GM19463 (cell line): ENCODE measurements around the gene COIL.
"Not testable (repeated sequence)": the region's sequence is repeated elsewhere in the genome, so short reads cannot be mapped to it uniquely, and the experiment has no call there.

ENCODE experiments used
- ATAC-seq: cut with Tn5 transposase; IDR thresholded peaks from one replicate; pipeline ENCODE4 v1.9.1; 2021; ENCODE audit warnings: mild to moderate bottlenecking, moderate library complexity; ENCODE audit not compliant: unreplicated experiment

The COIL gene

GRCh38 chr17:56979091-56979480, 18.2 kb upstream of the COIL start:
- ATAC-seq = no peak

- ATAC-seq = no peak
Measured at GRCh38 chr17:56978441-56979090, 17.7 kb upstream of the COIL start.

- ATAC-seq = peak; percentile 74
Measured at GRCh38 chr17:56977673-56978395, 17.0 kb upstream of the COIL start, which contains the start of gene SCPEP1. Gene SCPEP1, plus strand, starts transcription at chr17:56978131. Its CDS starts 29 bp downstream, at chr17:56978160.

- ATAC-seq = no peak
Measured at GRCh38 chr17:56976941-56977608, 16.2 kb upstream of the COIL start.

GRCh38 chr17:56975656-56976055, 14.8 kb upstream of the COIL start:
- no peak for ATAC-seq

GRCh38 chr17:56974055-56974454, 13.2 kb upstream of the COIL start:
- no peak for ATAC-seq

- ATAC-seq = no peak
Measured at GRCh38 chr17:56973520-56973919, 12.7 kb upstream of the COIL start.

- ATAC-seq = no peak
Measured at GRCh38 chr17:56972111-56972730, 11.4 kb upstream of the COIL start.

GRCh38 chr17:56970974-56971373, 10.1 kb upstream of the COIL start:
- ATAC-seq = no peak

GRCh38 chr17:56966338-56966737, 5.5 kb upstream of the COIL start:
- ATAC-seq = no peak

- ATAC-seq = not testable (repeated sequence)
Measured at GRCh38 chr17:56965681-56966080, 4.8 kb upstream of the COIL start.

- ATAC-seq = not testable (repeated sequence)
Measured at GRCh38 chr17:56965241-56965640, 4.4 kb upstream of the COIL start.

GRCh38 chr17:56956992-56957391, 3.9 kb downstream of the COIL start:
- no peak for ATAC-seq

GRCh38 chr17:56949595-56949994, 11.3 kb downstream of the COIL start:
- no peak for ATAC-seq

- no peak for ATAC-seq
Measured at GRCh38 chr17:56948491-56948890, 12.4 kb downstream of the COIL start.

GRCh38 chr17:56947741-56948140, 13.1 kb downstream of the COIL start:
- no peak for ATAC-seq

GRCh38 chr17:56945938-56946505, 14.8 kb downstream of the COIL start:
- no peak for ATAC-seq

GRCh38 chr17:56943505-56944125, 17.2 kb downstream of the COIL start:
- no peak for ATAC-seq

GRCh38 chr17:56939869-56940484, 20.9 kb downstream of the COIL start:
- ATAC-seq = no peak

- not testable (repeated sequence) for ATAC-seq
Measured at GRCh38 chr17:56938206-56938605, 22.6 kb downstream of the COIL start.
